Loucy (cell line): Measurements from ENCODE around the gene ROS1.

Source experiments
- H2AFZ ChIP-seq: fragments of 200-600 bp; sonication (generic); 2 replicates; pipeline ENCODE4 v1.6.0; 2016; ENCODE audit warnings: antibody characterized with exemption, mild to moderate bottlenecking, low read length, moderate library complexity
- H3F3A ChIP-seq: fragments of 200-600 bp; 2 replicates; pipeline ENCODE4 v1.6.0; 2016; ENCODE audit warnings: antibody characterized with exemption, low read depth, mild to moderate bottlenecking
- H3K27me3 ChIP-seq: fragments of 200-600 bp; sonication (generic); 2 replicates; pipeline ENCODE4 v1.6.1; 2014; ENCODE audit warnings: low read length, mild to moderate bottlenecking; ENCODE audit not compliant: insufficient read depth, poor library complexity, severe bottlenecking
- H3K36me3 ChIP-seq: fragments of 200-600 bp; sonication (generic); 2 replicates; pipeline ENCODE4 v1.6.1; 2016; ENCODE audit warnings: low read length; ENCODE audit not compliant: insufficient read depth
- H3K4me1 ChIP-seq: fragments of 200-600 bp; sonication (generic); 2 replicates; pipeline ENCODE4 v1.5.1; 2014; ENCODE audit warnings: low read length, mild to moderate bottlenecking; ENCODE audit not compliant: insufficient read depth, poor library complexity, severe bottlenecking
- H3K4me2 ChIP-seq: fragments of 200-600 bp; sonication (generic); 2 replicates; pipeline ENCODE4 v1.6.0; 2014; ENCODE audit warnings: antibody characterized with exemption, low read length, low read depth, mild to moderate bottlenecking; ENCODE audit not compliant: poor library complexity, severe bottlenecking
- H3K4me3 ChIP-seq: fragments of 200-600 bp; sonication (generic); 2 replicates; pipeline ENCODE4 v1.5.1; 2014; ENCODE audit warnings: low read length, mild to moderate bottlenecking, mixed read lengths; ENCODE audit not compliant: poor library complexity, severe bottlenecking
- H3K79me2 ChIP-seq: fragments of 200-600 bp; sonication (generic); 2 replicates; pipeline ENCODE4 v1.6.1; 2014; ENCODE audit warnings: low read length; ENCODE audit not compliant: insufficient read depth
- H3K9ac ChIP-seq: fragments of 200-600 bp; sonication (generic); 2 replicates; pipeline ENCODE4 v1.6.0; 2014; ENCODE audit warnings: mild to moderate bottlenecking, low read depth, low read length, moderate library complexity; ENCODE audit not compliant: poor library complexity, severe bottlenecking
- H3K9me2 ChIP-seq: fragments of 200-600 bp; sonication (generic); replicated peaks from 2 replicates; pipeline ENCODE4 v1.6.1; 2016; ENCODE audit warnings: low read depth, low read length, mixed read lengths
- H3K9me3 ChIP-seq: fragments of 200-600 bp; sonication (generic); 2 replicates; pipeline ENCODE4 v1.6.1; 2014; ENCODE audit warnings: mild to moderate bottlenecking, antibody characterized with exemption, low read length, low read depth; ENCODE audit not compliant: insufficient read depth
- H4K20me1 ChIP-seq: fragments of 200-600 bp; sonication (generic); 2 replicates; pipeline ENCODE4 v1.6.0; 2014; ENCODE audit warnings: antibody characterized with exemption, low read length, mild to moderate bottlenecking; ENCODE audit not compliant: insufficient read depth, poor library complexity, severe bottlenecking
- CTCF ChIP-seq: fragments of 200-600 bp; sonication (generic); conservative IDR thresholded peaks from 2 replicates; pipeline ENCODE4 v1.5.1; 2014; ENCODE audit warnings: mild to moderate bottlenecking, antibody characterized with exemption, low read length
- EZH2phosphoT487 ChIP-seq: fragments of 200-600 bp; IDR thresholded peaks from 2 replicates; pipeline ENCODE4 v1.6.1; 2018; ENCODE audit warnings: antibody characterized with exemption, mild to moderate bottlenecking, moderate library complexity, borderline replicate concordance

Gene ROS1

GRCh38 chr6:117280922-117281321 is 144.8 kb downstream of the ROS1 start:
- Histone ChIP-seq H3K4me1 (no peaks in the 10 kb centered on the region), H3K9me2 (no peaks in the 10 kb centered on the region), H2AFZ (no peak overlapping the region), H3K36me3 (no peaks in the 10 kb centered on the region), H3K4me2 (no peak overlapping the region), H4K20me1 (no peaks in the 10 kb centered on the region), H3K27me3 (no peaks in the 10 kb centered on the region), H3K4me3 (no peak overlapping the region), H3K79me2 (no peaks in the 10 kb centered on the region), H3K9me3 (no peaks in the 10 kb centered on the region), H3K9ac (no peak overlapping the region), H3F3A (no peaks in the 10 kb centered on the region)
- TF ChIP-seq EZH2phosphoT487 (no peak), CTCF (peak; percentile 43)

GRCh38 chr6:117276778-117277316 is 148.9 kb downstream of the ROS1 start:
- H2AFZ ChIP-seq = no peak overlapping the region

GRCh38 chr6:117275711-117276110 is 150.0 kb downstream of the ROS1 start:
- no peaks in the 10 kb centered on the region for H4K20me1 ChIP-seq
- no peaks in the 10 kb centered on the region for H3F3A ChIP-seq
- no peak overlapping the region for H3K4me3 ChIP-seq
- H3K4me2 ChIP-seq = no peak overlapping the region
- no peak for TF ChIP-seq EZH2phosphoT487
- no peak for TF ChIP-seq CTCF
- H3K27me3 ChIP-seq = no peaks in the 10 kb centered on the region
- H3K4me1 ChIP-seq = no peaks in the 10 kb centered on the region
- no peaks in the 10 kb centered on the region for H3K36me3 ChIP-seq
- H2AFZ ChIP-seq = no peak overlapping the region
- H3K79me2 ChIP-seq = no peaks in the 10 kb centered on the region
- no peaks in the 10 kb centered on the region for H3K9me2 ChIP-seq
- no peak overlapping the region for H3K9ac ChIP-seq
- H3K9me3 ChIP-seq = no peaks in the 10 kb centered on the region

More at GRCh38 chr6:117276778-117277316, 148.9 kb downstream of the ROS1 start:
- no peaks in the 10 kb centered on the region for H3K4me1 ChIP-seq
- no peaks in the 10 kb centered on the region for H3F3A ChIP-seq
- H3K9me3 ChIP-seq = no peaks in the 10 kb centered on the region
- H3K79me2 ChIP-seq = no peaks in the 10 kb centered on the region
- no peaks in the 10 kb centered on the region for H3K9me2 ChIP-seq
- TF ChIP-seq CTCF = no peak
- TF ChIP-seq EZH2phosphoT487 = no peak
- no peaks in the 10 kb centered on the region for H3K27me3 ChIP-seq
- H4K20me1 ChIP-seq = no peaks in the 10 kb centered on the region
- no peak overlapping the region for H3K4me2 ChIP-seq
- no peak overlapping the region for H3K4me3 ChIP-seq
- H3K36me3 ChIP-seq = no peaks in the 10 kb centered on the region
- H3K9ac ChIP-seq = no peak overlapping the region
